ENCODE results near the gene DOHH.
A peak's percentile ranks its signal among the peaks of the same experiment; 100 is the strongest.

DNA sequence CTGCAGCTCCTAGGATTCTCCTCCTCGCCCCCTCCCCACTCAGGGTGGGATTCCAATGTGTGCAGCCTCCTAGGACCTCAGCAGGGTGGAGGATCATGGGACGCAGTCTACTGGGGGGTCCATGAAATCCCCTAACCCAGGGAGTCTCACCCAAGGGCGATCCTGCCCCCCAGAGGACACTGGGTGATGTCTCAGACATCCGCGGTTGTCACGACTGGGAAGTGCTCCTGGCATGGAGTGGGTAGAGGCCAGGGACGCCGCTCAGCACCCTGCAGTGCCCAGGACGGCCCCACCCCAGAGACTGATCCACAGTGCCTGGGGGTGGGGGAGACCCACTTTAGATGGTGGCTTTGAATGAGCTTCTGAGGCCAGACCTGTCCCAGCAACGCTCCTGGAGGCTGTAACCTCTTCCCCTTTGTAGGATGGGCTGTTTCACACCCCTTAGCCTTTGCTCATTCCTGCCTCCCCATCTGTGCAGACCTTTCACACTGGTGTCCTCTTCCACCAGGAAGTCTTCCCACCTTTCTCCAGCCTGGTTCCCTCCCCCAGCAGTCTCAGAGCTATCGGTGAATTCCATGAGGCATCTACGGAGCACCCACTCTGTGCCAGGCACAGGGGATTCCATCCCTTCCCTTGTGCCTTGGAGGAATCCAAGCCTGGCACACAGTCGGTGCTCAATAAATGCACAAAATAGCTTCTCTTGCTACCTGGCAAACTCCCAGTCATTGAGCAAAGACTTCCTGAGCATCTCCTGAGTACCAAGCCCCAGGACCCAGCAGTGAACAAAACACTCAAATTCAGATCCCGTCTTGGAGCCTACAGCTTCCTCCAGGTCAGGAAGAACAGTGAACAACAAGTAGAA is 30.6 kb downstream of the DOHH start:
- TF ChIP-seq POLR2AphosphoS5 (IDR thresholded peaks at IDR 0.05; ENCODE audit: low read depth, low read length) (peak; percentile 66), SIN3A (IDR thresholded peaks at IDR 0.05; ENCODE audit: borderline replicate concordance, insufficient read depth, low read depth, low read length) (no peak)
- TF ChIP-seq, protein P1, sequence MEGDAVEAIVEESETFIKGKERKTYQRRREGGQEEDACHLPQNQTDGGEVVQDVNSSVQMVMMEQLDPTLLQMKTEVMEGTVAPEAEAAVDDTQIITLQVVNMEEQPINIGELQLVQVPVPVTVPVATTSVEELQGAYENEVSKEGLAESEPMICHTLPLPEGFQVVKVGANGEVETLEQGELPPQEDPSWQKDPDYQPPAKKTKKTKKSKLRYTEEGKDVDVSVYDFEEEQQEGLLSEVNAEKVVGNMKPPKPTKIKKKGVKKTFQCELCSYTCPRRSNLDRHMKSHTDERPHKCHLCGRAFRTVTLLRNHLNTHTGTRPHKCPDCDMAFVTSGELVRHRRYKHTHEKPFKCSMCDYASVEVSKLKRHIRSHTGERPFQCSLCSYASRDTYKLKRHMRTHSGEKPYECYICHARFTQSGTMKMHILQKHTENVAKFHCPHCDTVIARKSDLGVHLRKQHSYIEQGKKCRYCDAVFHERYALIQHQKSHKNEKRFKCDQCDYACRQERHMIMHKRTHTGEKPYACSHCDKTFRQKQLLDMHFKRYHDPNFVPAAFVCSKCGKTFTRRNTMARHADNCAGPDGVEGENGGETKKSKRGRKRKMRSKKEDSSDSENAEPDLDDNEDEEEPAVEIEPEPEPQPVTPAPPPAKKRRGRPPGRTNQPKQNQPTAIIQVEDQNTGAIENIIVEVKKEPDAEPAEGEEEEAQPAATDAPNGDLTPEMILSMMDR (IDR thresholded peaks at IDR 0.05) = no peak; the same call in 1 of the 2 replicates
- TF ChIP-seq, protein P2, sequence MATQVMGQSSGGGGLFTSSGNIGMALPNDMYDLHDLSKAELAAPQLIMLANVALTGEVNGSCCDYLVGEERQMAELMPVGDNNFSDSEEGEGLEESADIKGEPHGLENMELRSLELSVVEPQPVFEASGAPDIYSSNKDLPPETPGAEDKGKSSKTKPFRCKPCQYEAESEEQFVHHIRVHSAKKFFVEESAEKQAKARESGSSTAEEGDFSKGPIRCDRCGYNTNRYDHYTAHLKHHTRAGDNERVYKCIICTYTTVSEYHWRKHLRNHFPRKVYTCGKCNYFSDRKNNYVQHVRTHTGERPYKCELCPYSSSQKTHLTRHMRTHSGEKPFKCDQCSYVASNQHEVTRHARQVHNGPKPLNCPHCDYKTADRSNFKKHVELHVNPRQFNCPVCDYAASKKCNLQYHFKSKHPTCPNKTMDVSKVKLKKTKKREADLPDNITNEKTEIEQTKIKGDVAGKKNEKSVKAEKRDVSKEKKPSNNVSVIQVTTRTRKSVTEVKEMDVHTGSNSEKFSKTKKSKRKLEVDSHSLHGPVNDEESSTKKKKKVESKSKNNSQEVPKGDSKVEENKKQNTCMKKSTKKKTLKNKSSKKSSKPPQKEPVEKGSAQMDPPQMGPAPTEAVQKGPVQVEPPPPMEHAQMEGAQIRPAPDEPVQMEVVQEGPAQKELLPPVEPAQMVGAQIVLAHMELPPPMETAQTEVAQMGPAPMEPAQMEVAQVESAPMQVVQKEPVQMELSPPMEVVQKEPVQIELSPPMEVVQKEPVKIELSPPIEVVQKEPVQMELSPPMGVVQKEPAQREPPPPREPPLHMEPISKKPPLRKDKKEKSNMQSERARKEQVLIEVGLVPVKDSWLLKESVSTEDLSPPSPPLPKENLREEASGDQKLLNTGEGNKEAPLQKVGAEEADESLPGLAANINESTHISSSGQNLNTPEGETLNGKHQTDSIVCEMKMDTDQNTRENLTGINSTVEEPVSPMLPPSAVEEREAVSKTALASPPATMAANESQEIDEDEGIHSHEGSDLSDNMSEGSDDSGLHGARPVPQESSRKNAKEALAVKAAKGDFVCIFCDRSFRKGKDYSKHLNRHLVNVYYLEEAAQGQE (IDR thresholded peaks at IDR 0.05; ENCODE audit: insufficient read depth in 1 of 2, low read depth in 2 of 2, low read length in 1 of 2) = no peak

Data from Panc1 (cell line).